ENCODE results near the gene DOK5.

- no peak for TF ChIP-seq CTCF (conservative IDR thresholded peaks at IDR 0.05; ENCODE audit: low read length)
- no peak for TF ChIP-seq EZH2phosphoT487 (IDR thresholded peaks at IDR 0.05; ENCODE audit: borderline replicate concordance)
Measured at GRCh38 chr20:54576518-54576917, 101.1 kb downstream of the DOK5 start.

Measured in Loucy (cell line).